H1 (cell line): Measurements from ENCODE around the gene PLEKHM3. TPM values are rescaled to one million over a fixed set of nuclear protein-coding genes. Genes with fewer than 3 reads are reported as not detected.

Experiments used
- CHD7 ChIP-seq: fragments of 300-600 bp; sonication (generic); IDR thresholded peaks from 2 replicates; pipeline ENCODE4 v1.7.1; 2012; ENCODE audit warnings: low read length, moderate library complexity, mild to moderate bottlenecking, inconsistent platforms; ENCODE audit not compliant: insufficient replicate concordance
- EP300 ChIP-seq, 2 experiments: IDR thresholded peaks; 1 replicate in 1 of 2; 2 replicates in 1 of 2; pipeline ENCODE4 v1.6.1; 2011 to 2012; ENCODE audit warnings: low read depth in 2 of 2, low read length in 2 of 2, mild to moderate bottlenecking in 2 of 2, borderline replicate concordance in 1 of 2, inconsistent platforms in 1 of 2, moderate library complexity in 1 of 2
- MAFK ChIP-seq: IDR thresholded peaks from 2 replicates; pipeline ENCODE4 v1.6.1; 2012; ENCODE audit warnings: low read depth, mild to moderate bottlenecking, improper control_type of control experiment, low read length
- POLR2A ChIP-seq, 2 experiments: IDR thresholded peaks; 1 replicate in 1 of 2; 2 replicates in 1 of 2; pipeline ENCODE4 v1.6.1; 2011; ENCODE audit warnings: low read depth in 2 of 2, low read length in 2 of 2, mild to moderate bottlenecking in 2 of 2; ENCODE audit errors: control extremely low read depth in 1 of 2
- TBP ChIP-seq: IDR thresholded peaks from 2 replicates; pipeline ENCODE4 v1.6.1; 2011; ENCODE audit warnings: low read depth, low read length, improper control_type of control experiment
- polyA plus RNA-seq, 7 experiments: library from polyadenylated mRNA; depleted of rRNA in 3 of 7; stranded (reverse) in 5 of 7; unstranded in 2 of 7; fragments of >200 nt in 5 of 7; fragments of 200-250 nt in 2 of 7; gene quantifications; 1 replicate in 5 of 7; 2 replicates in 1 of 7; 4 replicates in 1 of 7; pipeline versions ENCODE4 v1.2.1 to v1.2.3, GENCODE V29; 2011 to 2013; ENCODE audit warnings: missing spikeins in 2 of 7, mixed read lengths in 2 of 7
- total RNA-seq: library from RNA; stranded (reverse); fragmentation: NEBNext Ultra II Directional; extraction: Animal tissue kit (Norgen Biotek cat#: 25700); gene quantifications from 2 replicates; pipeline ENCODE4 v1.2.1, GENCODE V29; 2021
- TF ChIP-seq, protein P1 (sequence below): IDR thresholded peaks from 2 replicates; pipeline ENCODE4 v1.6.1; 2011; ENCODE audit warnings: low read length, improper control_type of control experiment
- TF ChIP-seq, protein P2 (sequence below), 3 experiments: IDR thresholded peaks; 1 replicate in 2 of 3; 2 replicates in 1 of 3; pipeline versions ENCODE4 v1.5.1 to v1.6.1; 2011; ENCODE audit warnings: low read length in 3 of 3, mild to moderate bottlenecking in 3 of 3, inconsistent platforms in 2 of 3, low read depth in 1 of 3, moderate library complexity in 1 of 3; ENCODE audit not compliant: insufficient read depth in 1 of 3; ENCODE audit errors: control extremely low read depth in 1 of 3

Gene PLEKHM3
- total and polyA plus RNA-seq, 2 of the 8 experiments (the other 6 are each of a cell fraction or from before 2014, with no cell fraction given) = 2.3 to 5.8 TPM

DNA sequence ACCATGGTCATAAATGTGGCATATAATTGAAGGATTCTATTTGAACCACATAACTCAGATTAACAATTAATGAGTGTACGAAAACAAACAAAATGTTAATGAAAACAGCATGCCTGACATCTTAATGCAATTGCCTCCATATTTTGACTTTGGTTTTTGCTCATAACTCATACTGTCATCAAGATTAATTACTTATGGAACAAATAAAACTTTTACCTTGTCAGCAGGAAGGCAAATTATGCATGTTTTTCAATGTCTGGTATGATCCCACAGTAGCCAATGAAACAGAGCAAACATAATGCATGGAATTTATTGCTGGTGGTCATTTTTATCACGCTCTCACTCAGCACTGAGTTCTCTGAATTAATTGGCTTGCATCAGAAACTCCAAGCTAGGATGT, 5.1 kb downstream of the PLEKHM3 start (continued):
- TF ChIP-seq CHD7 (no peak), POLR2A (IDR thresholded peaks at IDR 0.05; ENCODE audit: control extremely low read depth in 1 of 2, low read depth in 2 of 2, low read length in 2 of 2) (no peak), MAFK (no peak), EP300 (IDR thresholded peaks at IDR 0.05; ENCODE audit: borderline replicate concordance in 1 of 2, low read depth in 2 of 2, low read length in 2 of 2) (no peak), TBP (no peak)
- TF ChIP-seq, protein P1, sequence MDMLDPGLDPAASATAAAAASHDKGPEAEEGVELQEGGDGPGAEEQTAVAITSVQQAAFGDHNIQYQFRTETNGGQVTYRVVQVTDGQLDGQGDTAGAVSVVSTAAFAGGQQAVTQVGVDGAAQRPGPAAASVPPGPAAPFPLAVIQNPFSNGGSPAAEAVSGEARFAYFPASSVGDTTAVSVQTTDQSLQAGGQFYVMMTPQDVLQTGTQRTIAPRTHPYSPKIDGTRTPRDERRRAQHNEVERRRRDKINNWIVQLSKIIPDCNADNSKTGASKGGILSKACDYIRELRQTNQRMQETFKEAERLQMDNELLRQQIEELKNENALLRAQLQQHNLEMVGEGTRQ = no peak
- TF ChIP-seq, protein P2, sequence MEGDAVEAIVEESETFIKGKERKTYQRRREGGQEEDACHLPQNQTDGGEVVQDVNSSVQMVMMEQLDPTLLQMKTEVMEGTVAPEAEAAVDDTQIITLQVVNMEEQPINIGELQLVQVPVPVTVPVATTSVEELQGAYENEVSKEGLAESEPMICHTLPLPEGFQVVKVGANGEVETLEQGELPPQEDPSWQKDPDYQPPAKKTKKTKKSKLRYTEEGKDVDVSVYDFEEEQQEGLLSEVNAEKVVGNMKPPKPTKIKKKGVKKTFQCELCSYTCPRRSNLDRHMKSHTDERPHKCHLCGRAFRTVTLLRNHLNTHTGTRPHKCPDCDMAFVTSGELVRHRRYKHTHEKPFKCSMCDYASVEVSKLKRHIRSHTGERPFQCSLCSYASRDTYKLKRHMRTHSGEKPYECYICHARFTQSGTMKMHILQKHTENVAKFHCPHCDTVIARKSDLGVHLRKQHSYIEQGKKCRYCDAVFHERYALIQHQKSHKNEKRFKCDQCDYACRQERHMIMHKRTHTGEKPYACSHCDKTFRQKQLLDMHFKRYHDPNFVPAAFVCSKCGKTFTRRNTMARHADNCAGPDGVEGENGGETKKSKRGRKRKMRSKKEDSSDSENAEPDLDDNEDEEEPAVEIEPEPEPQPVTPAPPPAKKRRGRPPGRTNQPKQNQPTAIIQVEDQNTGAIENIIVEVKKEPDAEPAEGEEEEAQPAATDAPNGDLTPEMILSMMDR (IDR thresholded peaks at IDR 0.05; ENCODE audit: control extremely low read depth in 1 of 3, insufficient read depth in 1 of 3, low read depth in 1 of 3, low read length in 3 of 3) = no peak
